ENCODE measurements around the gene RASGRF2. TPM values are rescaled to one million over a fixed set of nuclear protein-coding genes. Genes with fewer than 3 reads are reported as not detected.

The RASGRF2 gene
- total and polyA plus RNA-seq, 2 of the 8 experiments (the other 6 are each of a cell fraction or from before 2014, with no cell fraction given): 2.6 to 29.5 TPM

GRCh38 chr5:81251922-81252321 lies 291.8 kb downstream of the RASGRF2 start:
- Histone ChIP-seq H4K91ac (replicated peaks; ENCODE audit: insufficient read length, low read length) (no peak overlapping the region), H4K8ac (ENCODE audit: extremely low read depth, insufficient read depth, low read length) (no peak overlapping the region), H3K79me1 (ENCODE audit: low read depth, low read length) (peaks cover 2% of the 10 kb centered on the region; the same call in 1 of the 2 replicates), H3K27me3 (replicated peaks in 1 of 4; ENCODE audit: control insufficient read depth in 3 of 4, extremely low read depth in 1 of 4, insufficient read depth in 3 of 4, low read length in 3 of 4) (no peaks in the 10 kb centered on the region), H3K4me2 (ENCODE audit: insufficient read depth in 1 of 2, low read depth in 2 of 2, low read length in 2 of 2) (no peak overlapping the region), H3K23ac (ENCODE audit: insufficient read length) (no peak overlapping the region), H3K9ac (replicated peaks in 1 of 4; ENCODE audit: extremely low read depth in 1 of 4, low read depth in 3 of 4, low read length in 3 of 4) (no peak overlapping the region), H3K79me2 (ENCODE audit: control insufficient read depth in 1 of 2, insufficient read depth in 2 of 2, low read length in 2 of 2) (no peaks in the 10 kb centered on the region), H3K9me3 (ENCODE audit: insufficient read depth in 2 of 2, low read depth in 1 of 2, low read length in 1 of 2) (no peaks in the 10 kb centered on the region), H2AK5ac (ENCODE audit: low read depth, low read length) (no peak overlapping the region), H3K56ac (replicated peaks; ENCODE audit: insufficient read length, low read depth, low read length) (no peak overlapping the region), H4K20me1 (replicated peaks in 1 of 2; ENCODE audit: control insufficient read depth in 1 of 2, insufficient read depth in 2 of 2, low read length in 2 of 2) (peaks cover 0 to 7% of the 10 kb centered on the region in 2 experiments), H4K5ac (ENCODE audit: insufficient read length, low read depth, low read length) (no peak overlapping the region), H3K36me3 (ENCODE audit: control insufficient read depth in 2 of 4, insufficient read depth in 4 of 4, low read length in 3 of 4) (no peaks in the 10 kb centered on the region), H2BK120ac (replicated peaks; ENCODE audit: low read depth, low read length) (no peak overlapping the region), H3K14ac (ENCODE audit: insufficient read length) (no peak overlapping the region), H3K23me2 (ENCODE audit: low read depth, low read length) (no peaks in the 10 kb centered on the region; the same call in 1 of the 2 replicates), H3K4me3 (ENCODE audit: extremely low read depth in 1 of 4, insufficient read depth in 2 of 4, low read depth in 3 of 4, low read length in 4 of 4) (no peak overlapping the region), H3K4ac (replicated peaks; ENCODE audit: insufficient read length, low read depth, low read length) (no peak overlapping the region), H2BK12ac (ENCODE audit: low read depth, low read length) (no peak overlapping the region), H2BK15ac (ENCODE audit: low read length) (no peak overlapping the region), H3K27ac (ENCODE audit: low read depth, low read length) (no peak overlapping the region), H2BK5ac (ENCODE audit: low read depth, low read length) (no peak overlapping the region), H2BK20ac (ENCODE audit: low read length) (no peak overlapping the region), H2AFZ (ENCODE audit: low read length) (no peak overlapping the region), H3K4me1 (replicated peaks in 1 of 4; ENCODE audit: control insufficient read depth in 3 of 4, insufficient read depth in 4 of 4, low read length in 3 of 4) (peaks cover 0 to 7% (median under 1%) of the 10 kb centered on the region in 4 experiments; a peak in 2 of 7 replicates), H3K18ac (ENCODE audit: extremely low read depth, low read length) (no peak overlapping the region)
- CTCF ChIA-PET (ENCODE audit: partially characterized antibody): interaction anchor here (1.0 to 1.4 kb wide), 4 partner anchors 13 to 57 kb away, joined by 3 to 4 read pairs (median 4); no protein-coding TSS in a partner anchor
- DNase-seq (ENCODE audit: low read depth in 1 of 2, low spot score in 2 of 2) (no peak), FAIRE-seq (no peak)
- no peak for TF ChIP-seq SIN3A (conservative IDR thresholded peaks at IDR 0.05 in 1 of 2, IDR thresholded peaks at IDR 0.05 in 1 of 2; ENCODE audit: low read depth in 1 of 2, low read length in 2 of 2)
- no peak for TF ChIP-seq USF2 (IDR thresholded peaks at IDR 0.05; ENCODE audit: low read length)
- no peak for TF ChIP-seq TAF7 (optimal IDR thresholded peaks at IDR 0.05; ENCODE audit: borderline replicate concordance, low read depth, low read length)
- TF ChIP-seq ZNF274 (IDR thresholded peaks at IDR 0.05; ENCODE audit: borderline replicate concordance, extremely low read depth, low read length): no peak
- no peak for TF ChIP-seq CBX8 (IDR thresholded peaks at IDR 0.05; ENCODE audit: borderline replicate concordance, low read depth, low read length)
- no peak for TF ChIP-seq TCF12 (IDR thresholded peaks at IDR 0.05; ENCODE audit: low read depth, low read length)
- TF ChIP-seq HDAC2 (IDR thresholded peaks at IDR 0.05; ENCODE audit: borderline replicate concordance in 1 of 2, low read depth in 2 of 2, low read length in 2 of 2): no peak
- TF ChIP-seq BACH1 (IDR thresholded peaks at IDR 0.05; ENCODE audit: low read length): no peak
- TF ChIP-seq SIRT6 (IDR thresholded peaks at IDR 0.05; ENCODE audit: low read length): no peak
- POLR2A ChIA-PET (ENCODE audit: partially characterized antibody): interaction anchor here (0.8 kb wide), 1 partner anchor 19 kb away, joined by 4 read pairs; the partner anchor contains the start of gene CKMT2
- 93% methylated on average over 5 of the region's 5 CpGs; no CpG with 5 or more reads in 1 of the 2 experiments for WGBS, 2 experiments (ENCODE audit: extremely low coverage in 1 of 2, insufficient coverage in 1 of 2, insufficient read length in 1 of 2, insufficient replicate concordance in 2 of 2, low coverage in 1 of 2, low lambda C conversion rate in 2 of 2, missing lambda C conversion rate in 1 of 2)

All from H1 (cell line).